ENCODE results near the gene KCNK3.

KCNK3 gene

GRCh38 chr2:26687801-26688200, 4.7 kb upstream of the KCNK3 start:
- DNase-seq (ENCODE audit: low spot score in 2 of 2), result no peak
- ATAC-seq (ENCODE audit: low read depth), result no peak
- Mint-ChIP-seq H3K27ac (no peak overlapping the region), H3K9me3 (no peaks in the 10 kb centered on the region), H3K36me3 (no peaks in the 10 kb centered on the region), H3K27me3 (peaks cover 26% of the 10 kb centered on the region), H3K4me1 (peaks cover 10% of the 10 kb centered on the region), H3K4me3 (no peak overlapping the region)

GRCh38 chr2:26691161-26691560, 1.4 kb upstream of the KCNK3 start:
- Mint-ChIP-seq H3K4me3 (no peak overlapping the region), H3K27me3 (peaks cover 32% of the 10 kb centered on the region), H3K36me3 (no peaks in the 10 kb centered on the region), H3K9me3 (no peaks in the 10 kb centered on the region), H3K4me1 (peaks cover 7% of the 10 kb centered on the region), H3K27ac (no peak overlapping the region)
- ATAC-seq (ENCODE audit: low read depth) (no peak), DNase-seq (ENCODE audit: low spot score in 2 of 2) (no peak)

- peaks cover 3% of the 10 kb centered on the region for H3K4me1 Mint-ChIP-seq
- peaks cover 27% of the 10 kb centered on the region for H3K27me3 Mint-ChIP-seq
- H3K36me3 Mint-ChIP-seq, result no peaks in the 10 kb centered on the region
- DNase-seq (ENCODE audit: low spot score in 2 of 2) (no peak), ATAC-seq (ENCODE audit: low read depth) (no peak)
- no peaks in the 10 kb centered on the region for H3K9me3 Mint-ChIP-seq
- no peak overlapping the region for H3K27ac Mint-ChIP-seq
- H3K4me3 Mint-ChIP-seq, result no peak overlapping the region
These were observed 642 bp upstream of the KCNK3 start for GRCh38 chr2:26691881-26692278.

- H3K27ac Mint-ChIP-seq, result no peak overlapping the region
- no peak for DNase-seq (ENCODE audit: low spot score in 2 of 2)
- peaks cover 3% of the 10 kb centered on the region for H3K4me1 Mint-ChIP-seq
- no peak overlapping the region for H3K4me3 Mint-ChIP-seq
- H3K9me3 Mint-ChIP-seq, result no peaks in the 10 kb centered on the region
- peaks cover 32% of the 10 kb centered on the region for H3K27me3 Mint-ChIP-seq
- H3K36me3 Mint-ChIP-seq, result no peaks in the 10 kb centered on the region
- peak; percentile 12 for ATAC-seq (ENCODE audit: low read depth)
These were observed 651 bp downstream of the KCNK3 start for GRCh38 chr2:26692897-26693849.

GRCh38 chr2:26694001-26694400, 1.5 kb downstream of the KCNK3 start:
- no peak overlapping the region for H3K27ac Mint-ChIP-seq
- no peak for DNase-seq (ENCODE audit: low spot score in 2 of 2)
- H3K9me3 Mint-ChIP-seq, result no peaks in the 10 kb centered on the region
- peaks cover 3% of the 10 kb centered on the region for H3K4me1 Mint-ChIP-seq
- peaks cover 31% of the 10 kb centered on the region for H3K27me3 Mint-ChIP-seq
- H3K36me3 Mint-ChIP-seq, result no peaks in the 10 kb centered on the region
- H3K4me3 Mint-ChIP-seq, result no peak overlapping the region
- ATAC-seq (ENCODE audit: low read depth), result no peak

GRCh38 chr2:26696351-26696816, 3.9 kb downstream of the KCNK3 start:
- no peak overlapping the region for H3K27ac Mint-ChIP-seq
- no peaks in the 10 kb centered on the region for H3K9me3 Mint-ChIP-seq
- H3K4me1 Mint-ChIP-seq, result peaks cover 3% of the 10 kb centered on the region
- H3K36me3 Mint-ChIP-seq, result no peaks in the 10 kb centered on the region
- DNase-seq (ENCODE audit: low spot score in 2 of 2) (no peak), ATAC-seq (ENCODE audit: low read depth) (no peak)
- H3K4me3 Mint-ChIP-seq, result no peak overlapping the region
- H3K27me3 Mint-ChIP-seq, result peaks cover 28% of the 10 kb centered on the region

GRCh38 chr2:26697425-26697824, 4.9 kb downstream of the KCNK3 start:
- DNase-seq (ENCODE audit: low spot score in 2 of 2) (no peak), ATAC-seq (ENCODE audit: low read depth) (no peak)
- Mint-ChIP-seq H3K9me3 (no peaks in the 10 kb centered on the region), H3K4me1 (no peaks in the 10 kb centered on the region), H3K36me3 (no peaks in the 10 kb centered on the region), H3K27ac (no peak overlapping the region), H3K4me3 (no peak overlapping the region), H3K27me3 (peaks cover 25% of the 10 kb centered on the region)

GRCh38 chr2:26699295-26699694, 6.8 kb downstream of the KCNK3 start:
- ATAC-seq (ENCODE audit: low read depth) (no peak), DNase-seq (ENCODE audit: low spot score in 2 of 2) (no peak)
- no peaks in the 10 kb centered on the region for H3K36me3 Mint-ChIP-seq
- no peaks in the 10 kb centered on the region for H3K4me1 Mint-ChIP-seq
- no peak overlapping the region for H3K27ac Mint-ChIP-seq
- no peak overlapping the region for H3K4me3 Mint-ChIP-seq
- no peaks in the 10 kb centered on the region for H3K9me3 Mint-ChIP-seq
- H3K27me3 Mint-ChIP-seq, result peaks cover 21% of the 10 kb centered on the region

GRCh38 chr2:26700078-26700477, 7.6 kb downstream of the KCNK3 start:
- DNase-seq (ENCODE audit: low spot score in 2 of 2) (no peak), ATAC-seq (ENCODE audit: low read depth) (no peak)
- H3K36me3 Mint-ChIP-seq, result no peaks in the 10 kb centered on the region
- no peak overlapping the region for H3K27ac Mint-ChIP-seq
- peaks cover 16% of the 10 kb centered on the region for H3K27me3 Mint-ChIP-seq
- no peaks in the 10 kb centered on the region for H3K4me1 Mint-ChIP-seq
- H3K9me3 Mint-ChIP-seq, result no peaks in the 10 kb centered on the region
- no peak overlapping the region for H3K4me3 Mint-ChIP-seq

GRCh38 chr2:26701596-26701995, 9.1 kb downstream of the KCNK3 start:
- no peaks in the 10 kb centered on the region for H3K4me1 Mint-ChIP-seq
- H3K36me3 Mint-ChIP-seq, result no peaks in the 10 kb centered on the region
- no peak overlapping the region for H3K27ac Mint-ChIP-seq
- H3K27me3 Mint-ChIP-seq, result peaks cover 15% of the 10 kb centered on the region
- H3K9me3 Mint-ChIP-seq, result no peaks in the 10 kb centered on the region
- DNase-seq (ENCODE audit: low spot score in 2 of 2) (no peak), ATAC-seq (ENCODE audit: low read depth) (no peak)
- no peak overlapping the region for H3K4me3 Mint-ChIP-seq

- Mint-ChIP-seq H3K9me3 (no peaks in the 10 kb centered on the region), H3K27ac (no peak overlapping the region), H3K4me1 (no peaks in the 10 kb centered on the region), H3K4me3 (no peak overlapping the region), H3K36me3 (no peaks in the 10 kb centered on the region), H3K27me3 (peaks cover 15% of the 10 kb centered on the region)
- ATAC-seq (ENCODE audit: low read depth) (no peak), DNase-seq (ENCODE audit: low spot score in 2 of 2) (no peak)
These were observed 9.5 kb downstream of the KCNK3 start for GRCh38 chr2:26702025-26702424.

GRCh38 chr2:26704441-26704977, 12.0 kb downstream of the KCNK3 start:
- no peak overlapping the region for H3K27ac Mint-ChIP-seq
- H3K9me3 Mint-ChIP-seq, result no peaks in the 10 kb centered on the region
- H3K4me1 Mint-ChIP-seq, result no peaks in the 10 kb centered on the region
- H3K4me3 Mint-ChIP-seq, result no peak overlapping the region
- H3K27me3 Mint-ChIP-seq, result peaks cover 9% of the 10 kb centered on the region
- H3K36me3 Mint-ChIP-seq, result no peaks in the 10 kb centered on the region
- DNase-seq (ENCODE audit: low spot score in 2 of 2), result no peak
- no peak for ATAC-seq (ENCODE audit: low read depth)

GRCh38 chr2:26705126-26705525, 12.6 kb downstream of the KCNK3 start:
- peaks cover 9% of the 10 kb centered on the region for H3K27me3 Mint-ChIP-seq

GRCh38 chr2:26706093-26706492, 13.6 kb downstream of the KCNK3 start:
- DNase-seq (ENCODE audit: low spot score in 2 of 2) (no peak), ATAC-seq (ENCODE audit: low read depth) (no peak)
- Mint-ChIP-seq H3K27ac (no peak overlapping the region), H3K9me3 (no peaks in the 10 kb centered on the region), H3K36me3 (no peaks in the 10 kb centered on the region), H3K4me3 (no peak overlapping the region), H3K27me3 (peaks cover 8% of the 10 kb centered on the region), H3K4me1 (no peaks in the 10 kb centered on the region)

More at GRCh38 chr2:26705126-26705525, 12.6 kb downstream of the KCNK3 start:
- Mint-ChIP-seq H3K4me1 (no peaks in the 10 kb centered on the region), H3K4me3 (no peak overlapping the region), H3K9me3 (no peaks in the 10 kb centered on the region), H3K36me3 (no peaks in the 10 kb centered on the region), H3K27ac (no peak overlapping the region)
- ATAC-seq (ENCODE audit: low read depth) (no peak), DNase-seq (ENCODE audit: low spot score in 2 of 2) (no peak)
